SK-N-MC (cell line): ENCODE results near the gene NECAB2.

Experiments
- EZH2 ChIP-seq: fragments of 200-600 bp; sonication (generic); IDR thresholded peaks from one replicate; pipeline ENCODE4 v1.6.1; 2017; ENCODE audit warnings: antibody characterized with exemption
- POLR2AphosphoS5 ChIP-seq: IDR thresholded peaks from 2 replicates; pipeline ENCODE4 v1.6.1; 2012; ENCODE audit warnings: mild to moderate bottlenecking, low read depth, low read length, borderline replicate concordance

- TF ChIP-seq POLR2AphosphoS5, result no peak
- no peak for TF ChIP-seq EZH2
Observed at GRCh38 chr16:83969771-83970429, 1.9 kb downstream of the NECAB2 start.
